GM23338 (cell line): ENCODE data around the gene VANGL1. TPM values are rescaled to one million over a fixed set of nuclear protein-coding genes. Genes with fewer than 3 reads are reported as not detected.

ENCODE experiments used
- ATAC-seq: fragments of 200-7000 bp; cut with Tn5 transposase; 3 replicates; pipeline ENCODE4 v1.9.1; 2020
- DNase-seq: peaks from one replicate; pipeline ENCODE4 v3.0.0-alpha.2; 2015; ENCODE audit warnings: low spot score
- H2AFZ ChIP-seq: fragments of 200-600 bp; sonication (generic); 2 replicates; pipeline ENCODE4 v1.8.0; 2016; ENCODE audit warnings: antibody characterized with exemption, mild to moderate bottlenecking, moderate library complexity
- H3F3A ChIP-seq: fragments of 200-600 bp; sonication (generic); replicated peaks from 2 replicates; pipeline ENCODE4 v1.8.0; 2017; ENCODE audit warnings: antibody characterized with exemption, mixed run types, low read depth
- H3K27ac ChIP-seq: fragments of 200-600 bp; sonication (generic); 2 replicates; pipeline ENCODE4 v1.6.1; 2016; ENCODE audit warnings: low read depth
- H3K27me3 ChIP-seq: fragments of 200-600 bp; sonication (generic); 2 replicates; pipeline ENCODE4 v1.8.0; 2016; ENCODE audit warnings: mild to moderate bottlenecking, mixed run types, moderate library complexity; ENCODE audit not compliant: insufficient read depth
- H3K36me3 ChIP-seq: fragments of 200-600 bp; sonication (generic); 2 replicates; pipeline ENCODE4 v1.8.0; 2016; ENCODE audit warnings: mild to moderate bottlenecking; ENCODE audit not compliant: insufficient read depth
- H3K4me1 ChIP-seq: fragments of 200-600 bp; sonication (generic); 2 replicates; pipeline ENCODE4 v1.8.0; 2016; ENCODE audit warnings: mild to moderate bottlenecking, moderate library complexity; ENCODE audit not compliant: insufficient read depth
- H3K4me2 ChIP-seq: fragments of 200-600 bp; sonication (generic); 2 replicates; pipeline ENCODE4 v1.7.1; 2017; ENCODE audit warnings: mixed run types
- H3K4me3 ChIP-seq: fragments of 200-600 bp; sonication (generic); 2 replicates; pipeline ENCODE4 v1.6.1; 2016; ENCODE audit warnings: mixed run types
- H3K79me2 ChIP-seq: fragments of 200-600 bp; sonication (generic); replicated peaks from 2 replicates; pipeline ENCODE4 v1.8.0; 2017; ENCODE audit warnings: mild to moderate bottlenecking; ENCODE audit not compliant: insufficient read depth
- H3K9me2 ChIP-seq: fragments of 200-600 bp; sonication (generic); 2 replicates; pipeline ENCODE4 v1.8.0; 2017; ENCODE audit not compliant: insufficient read depth
- H4K20me1 ChIP-seq: fragments of 200-600 bp; sonication (generic); replicated peaks from 2 replicates; pipeline ENCODE4 v1.8.0; 2017; ENCODE audit warnings: mild to moderate bottlenecking; ENCODE audit not compliant: insufficient read depth
- H3K27ac Mint-ChIP-seq: 2 replicates; pipeline ENCODE4 v1.8.0; 2020; ENCODE audit warnings: inconsistent platforms, mild to moderate bottlenecking, moderate library complexity, mixed read lengths
- H3K27me3 Mint-ChIP-seq: 3 replicates; pipeline ENCODE4 v1.8.0; 2022; ENCODE audit warnings: low read depth, mild to moderate bottlenecking, moderate library complexity, mixed read lengths, inconsistent platforms; ENCODE audit not compliant: insufficient read depth, poor library complexity
- H3K36me3 Mint-ChIP-seq: 3 replicates; pipeline ENCODE4 v1.8.0; 2021; ENCODE audit warnings: low read depth, mild to moderate bottlenecking, inconsistent platforms, moderate library complexity, mixed read lengths
- H3K4me1 Mint-ChIP-seq: 3 replicates; pipeline ENCODE4 v1.8.0; 2020; ENCODE audit warnings: mild to moderate bottlenecking, inconsistent platforms, mixed read lengths
- H3K4me3 Mint-ChIP-seq: 3 replicates; pipeline ENCODE4 v1.8.0; 2021; ENCODE audit warnings: moderate library complexity, mild to moderate bottlenecking, inconsistent platforms, mixed read lengths
- H3K9me3 Mint-ChIP-seq: 3 replicates; pipeline ENCODE4 v1.8.0; 2020; ENCODE audit warnings: moderate library complexity, mild to moderate bottlenecking, inconsistent platforms, mixed read lengths
- CREB1 ChIP-seq: fragments of 250-450 bp; sonication (Bioruptor Pico); IDR thresholded peaks from 2 replicates; pipeline ENCODE4 v1.5.0; 2020; ENCODE audit warnings: low read depth, mild to moderate bottlenecking, moderate library complexity
- CTCF ChIP-seq, 2 experiments: fragments of 200-600 bp in 1 of 2; sonication (generic) in 1 of 2; conservative IDR thresholded peaks; 2 replicates each; pipeline versions ENCODE4 v1.5.1 to v1.6.1; 2016 to 2017; ENCODE audit warnings: antibody characterized with exemption in 2 of 2, low read depth in 2 of 2, mild to moderate bottlenecking in 2 of 2, moderate library complexity in 1 of 2
- ETS1 ChIP-seq: IDR thresholded peaks from 2 replicates; pipeline ENCODE4 v1.6.1; 2016; ENCODE audit warnings: antibody characterized with exemption
- EZH2phosphoT487 ChIP-seq: fragments of 200-600 bp; sonication (generic); IDR thresholded peaks from one replicate; pipeline ENCODE4 v1.8.1; 2018; ENCODE audit warnings: antibody characterized with exemption; ENCODE audit not compliant: unreplicated experiment
- JUNB ChIP-seq: IDR thresholded peaks from one replicate; pipeline ENCODE4 v1.6.1; 2016; ENCODE audit warnings: antibody characterized with exemption; ENCODE audit not compliant: unreplicated experiment
- REST ChIP-seq: IDR thresholded peaks from one replicate; pipeline ENCODE4 v1.6.1; 2018; ENCODE audit warnings: antibody characterized with exemption; ENCODE audit not compliant: unreplicated experiment
- ZNF114 ChIP-seq: fragments of 250-450 bp; sonication (Bioruptor Pico); IDR thresholded peaks from 2 replicates; pipeline ENCODE4 v1.5.0; 2020; ENCODE audit warnings: mild to moderate bottlenecking, moderate library complexity
- ZNF331 ChIP-seq: fragments of 250-450 bp; sonication (Bioruptor Pico); IDR thresholded peaks from 2 replicates; pipeline ENCODE4 v1.5.0; 2020; ENCODE audit warnings: low read depth, mild to moderate bottlenecking, moderate library complexity
- ZNF462 ChIP-seq: fragments of 250-450 bp; sonication (Bioruptor Pico); IDR thresholded peaks from 2 replicates; pipeline ENCODE4 v1.5.0; 2020; ENCODE audit warnings: mild to moderate bottlenecking, moderate library complexity
- polyA plus RNA-seq: library from polyadenylated mRNA; unstranded; fragments of >200 nt; fragmentation: Nextera tagmentation; extraction: Ambion mirVana; gene quantifications from 2 replicates; pipeline ENCODE4 v1.2.1, GENCODE V29; 2016
- total RNA-seq: library from RNA; depleted of rRNA; stranded (reverse); fragments of >200 nt; shearing (Covaris generic); gene quantifications from 2 replicates; pipeline ENCODE4 v1.2.3, GENCODE V29; 2014

VANGL1 gene
- total and polyA plus RNA-seq, 2 experiments from 2014 or later = 4.4 to 14.4 TPM

GRCh38 chr1:115726570-115726969 is 84.8 kb downstream of the VANGL1 start:
- H3K27ac Mint-ChIP-seq = no peak overlapping the region
- no peaks in the 10 kb centered on the region for H4K20me1 ChIP-seq
- no peaks in the 10 kb centered on the region for H3K27me3 ChIP-seq
- H3F3A ChIP-seq = no peaks in the 10 kb centered on the region
- H3K36me3 ChIP-seq = no peaks in the 10 kb centered on the region
- peaks cover 6% of the 10 kb centered on the region for H3K4me1 Mint-ChIP-seq
- H3K4me3 Mint-ChIP-seq = no peak overlapping the region
- no peak for TF ChIP-seq CTCF (conservative IDR thresholded peaks at IDR 0.05; ENCODE audit: low read depth in 2 of 2)
- TF ChIP-seq EZH2phosphoT487 = no peak
- no peak for TF ChIP-seq ZNF331 (CRISPR knock-in tag)
- TF ChIP-seq ETS1 = no peak
- no peak for TF ChIP-seq ZNF114
- TF ChIP-seq ZNF462 (CRISPR knock-in tag) = no peak
- TF ChIP-seq CREB1 (CRISPR knock-in tag) = no peak
- no peak for TF ChIP-seq REST
- TF ChIP-seq JUNB = no peak
- no peaks in the 10 kb centered on the region for H3K36me3 Mint-ChIP-seq
- H2AFZ ChIP-seq = no peak overlapping the region
- H3K27me3 Mint-ChIP-seq = no peaks in the 10 kb centered on the region
- H3K4me3 ChIP-seq = no peak overlapping the region
- ATAC-seq = no peak
- no peak overlapping the region for H3K27ac ChIP-seq
- DNase-seq = no peak
- no peaks in the 10 kb centered on the region for H3K9me3 Mint-ChIP-seq
- H3K9me2 ChIP-seq = 0 out of 2 replicates have a peak, but pooled peaks cover 4% of the 10 kb centered on the region
- H3K4me2 ChIP-seq = no peak overlapping the region
- H3K4me1 ChIP-seq = no peaks in the 10 kb centered on the region
- H3K79me2 ChIP-seq = no peaks in the 10 kb centered on the region
